Measurements from ENCODE around the gene CYP11A1.

CYP11A1 gene

GRCh38 chr15:74400313-74400860 is 32.9 kb upstream of the CYP11A1 start:
- DNase-seq: peak; percentile 62

- DNase-seq: no peak
Measured at GRCh38 chr15:74399511-74400312, 32.3 kb upstream of the CYP11A1 start.

DNA sequence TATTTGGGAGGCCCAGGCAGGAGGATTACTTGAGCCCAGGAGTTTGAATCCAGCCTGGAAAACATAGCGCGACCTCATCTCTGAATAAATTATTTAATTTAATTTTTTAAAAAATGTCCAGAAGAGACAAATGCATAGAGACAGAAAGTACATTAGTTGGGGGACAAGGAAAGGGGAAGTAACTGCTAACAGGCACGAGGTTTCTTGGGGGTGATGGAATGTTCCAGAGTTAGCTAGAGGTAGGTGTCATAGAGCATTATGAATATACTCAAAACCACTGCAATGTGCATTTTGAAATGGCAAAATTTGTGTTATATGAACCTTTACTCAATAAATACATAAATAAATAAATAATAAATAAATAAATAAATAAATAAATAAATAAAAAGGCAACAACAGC is 31.7 kb upstream of the CYP11A1 start:
- no peak for DNase-seq

GRCh38 chr15:74398183-74398582 is 30.7 kb upstream of the CYP11A1 start:
- no peak for DNase-seq

DNA sequence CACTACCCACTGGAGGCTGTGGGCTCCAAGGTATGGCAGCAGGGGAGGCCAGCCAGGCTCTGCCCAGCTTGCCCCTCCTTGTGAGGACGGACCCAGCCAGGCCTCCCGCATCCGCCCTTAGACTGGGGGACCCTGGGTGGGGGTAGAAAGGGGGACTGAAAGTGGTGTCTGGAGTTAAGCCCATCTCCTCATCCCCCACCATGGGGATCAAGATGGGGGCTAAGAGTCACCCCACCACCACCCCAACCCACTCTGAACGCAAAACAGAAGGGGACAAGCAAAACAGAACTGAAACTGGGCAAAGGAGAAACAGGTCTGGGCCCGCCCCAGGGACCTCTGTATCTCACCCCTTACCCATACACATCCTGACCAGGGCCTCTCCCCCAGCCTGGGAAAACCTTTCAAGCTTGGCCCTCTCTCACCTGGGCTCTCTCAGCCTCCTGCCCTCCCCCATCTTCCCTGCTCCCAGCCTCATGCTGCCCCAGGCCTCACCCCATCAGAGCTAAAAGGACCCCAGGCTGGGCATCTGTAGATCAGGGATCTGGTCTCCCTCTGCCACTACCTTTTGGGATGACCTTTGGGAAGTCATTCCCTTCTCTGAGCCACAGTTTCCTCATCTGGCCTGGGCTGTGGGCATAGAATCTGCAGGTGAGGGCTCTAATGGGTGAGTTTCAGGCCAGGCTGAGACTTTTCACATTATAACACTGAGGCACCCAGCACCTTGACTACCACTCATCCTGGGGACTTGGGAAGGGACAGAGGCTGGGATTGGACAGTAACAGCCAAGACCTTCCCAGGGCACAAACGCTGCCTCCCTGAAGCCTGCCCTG is 30.0 kb upstream of the CYP11A1 start:
- no peak for DNase-seq

- no peak for DNase-seq
Measured at GRCh38 chr15:74396445-74397238, 29.2 kb upstream of the CYP11A1 start.

GRCh38 chr15:74396146-74396438 is 28.6 kb upstream of the CYP11A1 start:
- no peak for DNase-seq

- no peak for DNase-seq
Measured at GRCh38 chr15:74395319-74396145, 28.1 kb upstream of the CYP11A1 start.

GRCh38 chr15:74394090-74394846 is 26.8 kb upstream of the CYP11A1 start:
- DNase-seq: no peak

DNA sequence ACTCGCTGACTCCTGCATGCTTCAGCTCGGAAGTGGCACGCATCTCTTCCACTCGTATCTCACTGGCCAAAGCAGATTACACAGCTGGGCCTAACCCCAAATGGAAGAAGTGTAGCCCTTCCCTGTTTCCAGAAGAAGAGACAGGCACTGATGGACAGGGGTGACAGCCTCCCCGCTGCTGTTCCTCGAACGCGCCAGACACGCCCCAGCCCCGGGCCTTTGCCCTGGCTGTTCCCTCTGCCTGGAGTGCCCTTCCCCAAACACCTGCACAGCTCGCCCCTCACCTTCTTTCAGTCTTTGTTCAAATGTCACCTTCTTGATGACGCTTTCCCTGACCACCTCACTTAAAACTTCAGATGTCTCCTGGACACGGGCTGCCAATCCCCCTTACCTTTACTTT is 26.0 kb upstream of the CYP11A1 start:
- no peak for DNase-seq

DNA sequence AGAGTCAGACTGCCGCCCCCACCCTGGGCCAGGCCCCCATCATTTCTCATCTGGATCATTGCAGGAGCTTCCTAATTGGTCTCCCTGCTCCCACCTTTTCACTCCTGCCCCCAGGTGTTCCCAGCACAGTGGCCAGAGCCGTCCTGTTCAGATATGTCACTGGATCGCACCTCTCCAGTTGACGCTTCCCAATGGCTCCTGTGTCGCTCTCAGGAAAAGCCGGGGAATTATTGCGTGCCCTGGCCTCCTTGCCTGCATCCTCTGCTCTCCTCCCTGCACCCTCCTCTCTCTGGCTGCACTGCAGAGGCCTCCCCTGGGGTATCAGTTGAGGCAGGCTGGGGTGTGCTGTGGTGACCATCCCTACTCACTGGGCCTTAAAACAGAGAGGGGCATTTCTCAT is 25.5 kb upstream of the CYP11A1 start:
- no peak for DNase-seq

DNA sequence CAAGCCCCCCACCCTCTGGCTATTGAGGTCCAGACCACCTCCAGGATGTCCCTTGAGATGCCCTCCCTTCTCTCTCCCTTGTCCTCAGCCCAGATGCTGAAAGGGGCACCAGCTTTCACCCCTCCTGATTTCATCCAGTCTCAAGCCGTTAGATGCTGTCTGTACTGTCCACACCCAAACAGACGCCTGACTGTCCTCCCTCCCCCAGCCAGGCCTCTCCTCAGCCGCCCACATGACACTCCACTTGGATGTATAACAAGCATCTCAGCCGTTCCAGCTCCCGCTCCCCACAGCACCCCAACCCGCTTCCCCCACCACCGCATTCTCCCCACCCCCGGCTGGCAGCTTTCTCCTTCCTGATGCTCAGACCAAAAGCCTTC is 25.0 kb upstream of the CYP11A1 start:
- DNase-seq: peak; percentile 93

DNA sequence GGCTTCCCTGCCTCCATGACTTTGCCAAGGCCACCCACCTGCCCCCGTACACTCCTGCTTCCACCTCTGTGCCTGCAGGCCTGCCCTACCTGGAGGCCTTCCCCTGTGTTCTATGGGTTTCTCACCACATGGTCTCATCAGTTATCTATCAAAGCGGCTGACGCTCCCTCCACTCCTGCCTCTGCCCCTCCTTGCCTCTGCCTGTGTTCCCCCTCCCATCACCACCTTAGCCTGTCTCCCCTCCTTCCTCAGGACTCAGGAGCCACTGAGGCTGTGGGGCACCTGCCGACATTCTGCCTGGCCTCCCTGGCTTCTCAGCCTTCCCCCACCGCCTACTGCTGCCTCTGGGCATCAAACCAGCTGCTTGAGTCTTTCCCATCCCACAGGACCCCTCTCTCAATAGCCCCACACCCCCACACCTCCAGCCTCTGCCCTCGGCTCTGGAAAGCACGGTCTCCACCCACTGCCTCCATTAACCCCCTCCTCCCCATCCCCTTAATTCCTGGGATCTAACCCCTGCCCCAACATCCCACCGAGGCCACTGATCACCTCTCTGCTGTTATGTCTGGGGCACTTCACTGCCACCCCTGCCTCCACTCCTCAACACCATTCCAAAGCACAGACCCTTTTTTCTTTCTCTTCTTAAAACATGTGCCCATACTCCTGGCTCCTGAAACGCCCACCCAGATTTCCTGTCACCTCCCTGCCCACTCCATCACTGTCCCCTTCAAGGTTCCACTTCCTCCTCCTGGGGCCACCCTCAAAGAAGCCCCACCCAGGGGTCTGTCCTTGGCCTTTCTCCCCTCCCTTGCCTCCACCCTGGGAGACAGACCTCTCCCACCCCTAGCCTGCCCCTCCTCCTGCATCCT is 24.4 kb upstream of the CYP11A1 start:
- DNase-seq: peak; percentile 56

DNA sequence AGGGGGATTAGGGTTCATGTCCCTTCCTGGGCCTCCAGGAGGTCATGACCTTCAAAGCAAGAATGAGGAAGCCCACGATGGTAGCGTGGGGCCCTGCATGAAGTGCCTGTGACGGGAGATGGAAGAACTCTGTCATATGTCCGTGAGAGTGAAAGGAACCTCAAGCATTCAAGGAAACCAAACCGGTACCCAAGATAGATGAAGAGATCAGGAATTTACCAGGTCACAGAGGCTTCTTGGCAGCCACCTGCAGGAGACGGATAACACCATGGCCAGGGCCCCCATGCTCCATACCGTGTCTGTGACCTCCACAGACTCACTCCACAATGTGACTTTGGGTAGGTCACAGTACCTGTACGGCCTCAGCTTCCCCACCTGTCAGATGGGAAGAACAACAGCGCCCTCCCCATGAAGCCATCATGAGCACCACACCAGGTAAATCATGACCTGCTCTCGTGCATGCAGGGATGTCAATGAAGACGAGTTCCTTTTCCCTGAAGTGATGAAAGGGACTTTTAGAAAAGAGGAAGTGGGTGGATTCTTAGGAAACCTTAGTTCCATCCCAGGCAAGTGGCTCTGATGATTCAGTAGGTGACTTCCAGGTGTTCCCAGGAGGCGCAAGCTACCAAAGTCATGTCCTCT is 23.3 kb upstream of the CYP11A1 start:
- DNase-seq: peak; percentile 55

DNA sequence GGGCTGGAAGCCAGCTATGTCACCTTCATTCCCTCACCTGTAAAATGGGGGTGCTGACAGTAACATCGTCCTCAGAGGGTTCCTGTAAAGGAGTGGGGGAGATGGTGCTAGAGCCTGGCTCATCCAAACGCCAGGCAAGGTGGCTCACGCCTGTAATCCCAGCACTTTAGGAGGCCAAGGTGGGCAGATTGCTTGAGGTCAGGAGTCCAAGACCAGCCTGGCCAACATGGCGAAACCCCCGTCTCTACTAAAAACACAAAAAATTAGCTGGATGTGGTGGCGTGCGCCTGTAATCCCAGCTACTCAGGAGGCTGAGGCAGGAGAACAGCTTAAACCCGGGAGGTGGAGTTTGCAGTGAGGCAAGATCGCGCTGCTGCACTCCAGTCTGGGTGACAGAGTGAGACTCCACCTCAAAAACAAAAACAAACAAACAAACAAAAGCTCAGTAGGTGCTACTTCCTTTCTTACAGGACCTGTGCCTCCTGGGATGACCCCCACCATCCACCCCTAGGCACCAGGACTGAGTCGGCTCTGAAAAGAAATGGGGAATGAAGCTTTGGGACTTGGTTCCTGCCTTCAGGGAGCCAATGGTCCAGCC is 22.7 kb upstream of the CYP11A1 start:
- DNase-seq: peak; percentile 44

- DNase-seq: peak; percentile 99
Measured at GRCh38 chr15:74389241-74390048, 22.0 kb upstream of the CYP11A1 start.

GRCh38 chr15:74388363-74388951 is 21.0 kb upstream of the CYP11A1 start:
- DNase-seq: no peak

- no peak for DNase-seq
Measured at GRCh38 chr15:74387621-74388362, 20.3 kb upstream of the CYP11A1 start.

Data from hematopoietic multipotent progenitor cell treated with erythropoietin and hydrocortisone succinate and interleukin-3 and kit ligand, for 8 days (in vitro differentiated cells).